Measurements from ENCODE around the gene GPBP1L1. TPM values are rescaled to one million over a fixed set of nuclear protein-coding genes. Genes with fewer than 3 reads are reported as not detected.

The GPBP1L1 gene
- total and polyA plus RNA-seq, 10 donors = 36.3 to 174 (median 130) TPM

DNA sequence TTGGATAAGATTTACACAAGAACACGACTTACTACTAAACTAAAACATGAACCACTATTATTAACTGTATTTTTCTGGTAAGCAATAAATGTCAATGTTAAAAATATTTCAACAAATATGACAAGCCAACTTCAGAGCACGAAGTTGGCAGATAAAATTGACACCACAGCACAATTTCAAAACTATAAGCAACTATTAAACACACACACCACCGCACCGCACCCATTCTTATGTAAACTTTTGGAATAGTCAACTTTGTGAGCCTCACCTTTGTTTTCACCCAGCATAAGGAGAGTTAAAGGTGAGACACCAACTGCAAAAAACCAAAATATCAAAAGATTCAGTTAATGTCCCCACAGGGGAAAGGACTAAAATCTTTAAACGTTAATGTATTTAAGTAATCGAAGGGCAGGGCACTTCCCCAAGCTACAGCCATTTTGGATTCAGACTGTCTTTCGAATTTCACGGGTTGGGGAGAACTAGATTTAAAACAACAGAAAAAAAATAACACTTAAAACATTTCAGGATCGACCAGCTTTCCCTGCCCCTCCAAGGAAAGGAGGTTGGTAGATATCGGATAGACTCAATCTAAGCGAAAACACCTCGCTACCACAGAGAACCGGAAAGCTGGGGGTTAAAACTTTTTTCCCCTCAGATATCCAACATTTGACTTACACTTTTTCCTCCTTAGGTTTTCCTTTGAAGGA, 872 bp downstream of the GPBP1L1 start:
- peak overlapping the region; percentile 93 to 100 (median 98) for H3K27ac ChIP-seq
- no peaks in the 10 kb centered on the region for H3K9me3 ChIP-seq
- 0 to 1% (median 1%) methylated on average over 13 of the region's 13 CpGs for WGBS, 5 donors
- DNase-seq = no peak
- TF ChIP-seq POLR2AphosphoS5 (IDR thresholded peaks at IDR 0.05) = no peak
- no peak for TF ChIP-seq POLR2A (IDR thresholded peaks at IDR 0.05)
- TF ChIP-seq, protein P1, sequence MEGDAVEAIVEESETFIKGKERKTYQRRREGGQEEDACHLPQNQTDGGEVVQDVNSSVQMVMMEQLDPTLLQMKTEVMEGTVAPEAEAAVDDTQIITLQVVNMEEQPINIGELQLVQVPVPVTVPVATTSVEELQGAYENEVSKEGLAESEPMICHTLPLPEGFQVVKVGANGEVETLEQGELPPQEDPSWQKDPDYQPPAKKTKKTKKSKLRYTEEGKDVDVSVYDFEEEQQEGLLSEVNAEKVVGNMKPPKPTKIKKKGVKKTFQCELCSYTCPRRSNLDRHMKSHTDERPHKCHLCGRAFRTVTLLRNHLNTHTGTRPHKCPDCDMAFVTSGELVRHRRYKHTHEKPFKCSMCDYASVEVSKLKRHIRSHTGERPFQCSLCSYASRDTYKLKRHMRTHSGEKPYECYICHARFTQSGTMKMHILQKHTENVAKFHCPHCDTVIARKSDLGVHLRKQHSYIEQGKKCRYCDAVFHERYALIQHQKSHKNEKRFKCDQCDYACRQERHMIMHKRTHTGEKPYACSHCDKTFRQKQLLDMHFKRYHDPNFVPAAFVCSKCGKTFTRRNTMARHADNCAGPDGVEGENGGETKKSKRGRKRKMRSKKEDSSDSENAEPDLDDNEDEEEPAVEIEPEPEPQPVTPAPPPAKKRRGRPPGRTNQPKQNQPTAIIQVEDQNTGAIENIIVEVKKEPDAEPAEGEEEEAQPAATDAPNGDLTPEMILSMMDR (IDR thresholded peaks at IDR 0.05 in 8 of 11, conservative IDR thresholded peaks at IDR 0.05 in 3 of 11) = no peak
- H3K27me3 ChIP-seq (replicated peaks in 1 of 7) = no peaks in the 10 kb centered on the region
- intact Hi-C loops (cut with DNase I; ENCODE audit: low total_unique reads) = no loop called here
- peaks cover 0 to 5% (median 0%) of the 10 kb centered on the region in 6 donors for H3K36me3 ChIP-seq
- H3K4me1 ChIP-seq = peaks cover 52 to 82% (median 72%) of the 10 kb centered on the region in 6 donors
- H3K4me3 ChIP-seq = peak overlapping the region; percentile 79 to 97 (median 94)

DNA sequence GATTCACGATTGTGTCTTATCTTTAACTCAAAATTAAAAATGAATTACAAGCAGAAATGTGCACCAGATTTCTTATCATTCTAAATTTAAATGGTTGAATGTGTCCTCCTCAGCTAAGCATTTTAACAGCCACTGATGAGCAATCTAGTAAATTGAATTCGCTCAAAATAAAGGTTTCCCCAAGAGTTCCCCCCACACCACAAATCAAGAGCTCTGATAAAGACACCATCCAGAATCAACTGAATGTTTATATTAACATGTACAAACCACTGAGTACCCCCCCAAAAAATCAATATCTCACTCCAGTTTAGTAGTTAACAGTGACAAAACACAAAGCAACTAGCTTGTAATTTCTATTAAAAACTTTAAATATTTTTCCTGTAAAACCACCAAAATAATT, 1.9 kb downstream of the GPBP1L1 start:
- no peaks in the 10 kb centered on the region for H3K9me3 ChIP-seq
- H3K27me3 ChIP-seq (replicated peaks in 1 of 7) = no peaks in the 10 kb centered on the region
- no peaks in the 10 kb centered on the region for H3K36me3 ChIP-seq
- DNase-seq = no peak
- peak overlapping the region in 5 of 8 donors; percentile 79 to 96 (median 93) for H3K4me3 ChIP-seq
- H3K4me1 ChIP-seq = peaks cover 52 to 82% (median 73%) of the 10 kb centered on the region in 6 donors
- intact Hi-C loops (cut with DNase I; ENCODE audit: low total_unique reads) = no loop called here
- H3K27ac ChIP-seq = no peak overlapping the region
- TF ChIP-seq POLR2AphosphoS5 (IDR thresholded peaks at IDR 0.05) = no peak
- TF ChIP-seq, protein P1 (IDR thresholded peaks at IDR 0.05 in 8 of 11, conservative IDR thresholded peaks at IDR 0.05 in 3 of 11) = no peak
- no peak for TF ChIP-seq POLR2A (IDR thresholded peaks at IDR 0.05)
- WGBS, 5 donors = 35 to 70% (median 55%) methylated on average over 2 of the region's 2 CpGs

DNA sequence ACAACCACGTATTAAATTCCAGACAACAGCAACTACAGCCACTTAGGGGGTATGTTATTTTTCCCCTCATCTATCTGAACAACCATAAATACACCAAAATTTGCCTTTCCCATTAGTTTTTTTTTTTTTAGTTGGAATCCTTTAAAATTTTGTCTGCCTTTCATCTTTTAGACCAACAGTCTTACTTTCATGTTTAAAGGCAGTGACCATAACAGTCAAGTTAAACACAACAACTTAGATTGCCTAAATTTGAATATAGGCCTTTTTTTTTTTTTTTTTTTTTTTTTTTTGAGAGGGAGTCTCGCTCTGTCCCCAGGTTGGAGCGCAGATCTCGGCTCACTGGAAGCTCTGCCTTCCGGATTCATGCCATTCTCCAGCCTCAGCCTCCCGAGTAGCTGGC, 3.4 kb downstream of the GPBP1L1 start:
- Histone ChIP-seq H3K4me1 (peaks cover 60 to 84% (median 76%) of the 10 kb centered on the region in 6 donors), H3K9me3 (no peaks in the 10 kb centered on the region), H3K27ac (no peak overlapping the region), H3K27me3 (replicated peaks in 1 of 7) (no peaks in the 10 kb centered on the region), H3K4me3 (no peak overlapping the region), H3K36me3 (no peaks in the 10 kb centered on the region)
- no peak for DNase-seq
- intact Hi-C loops (cut with DNase I; ENCODE audit: low total_unique reads) = no loop called here
- WGBS, 5 donors = 83 to 95% (median 88%) methylated on average over 6 of the region's 6 CpGs
- TF ChIP-seq, protein P1 (IDR thresholded peaks at IDR 0.05 in 8 of 11, conservative IDR thresholded peaks at IDR 0.05 in 3 of 11) = no peak
- TF ChIP-seq POLR2A (IDR thresholded peaks at IDR 0.05) = no peak
- TF ChIP-seq POLR2AphosphoS5 (IDR thresholded peaks at IDR 0.05) = no peak

DNA sequence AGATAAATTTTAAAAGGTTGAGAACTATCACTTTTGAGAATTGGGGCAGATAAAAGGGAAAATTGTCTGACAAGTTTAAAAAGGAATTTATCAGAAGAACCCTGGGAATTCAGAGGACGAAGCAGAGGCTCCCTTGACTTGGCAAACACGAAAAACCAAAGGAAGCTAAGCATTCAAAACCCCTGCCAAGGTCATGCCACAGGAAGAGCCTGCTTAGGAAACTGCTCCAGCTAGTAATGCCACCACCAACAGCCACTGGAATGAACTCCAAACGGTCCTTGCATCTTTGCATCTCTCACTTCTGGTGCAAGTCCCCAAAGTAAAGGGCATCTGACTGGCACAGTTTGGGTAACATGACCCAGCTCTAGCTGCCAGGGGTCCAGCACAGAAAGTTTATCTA, 7.2 kb downstream of the GPBP1L1 start:
- Histone ChIP-seq H3K27ac (peak overlapping the region in 7 of 8 donors; percentile 3 to 51 (median 43)), H3K4me3 (peak overlapping the region in 1 of 8 donors; percentile 15), H3K36me3 (peaks cover 0 to 12% (median 0%) of the 10 kb centered on the region in 6 donors), H3K4me1 (peaks cover 61 to 100% (median 93%) of the 10 kb centered on the region in 6 donors), H3K9me3 (no peaks in the 10 kb centered on the region), H3K27me3 (replicated peaks in 1 of 7) (no peaks in the 10 kb centered on the region)
- intact Hi-C loops (cut with DNase I; ENCODE audit: low total_unique reads) = no loop called here
- WGBS, 5 donors = 4 to 18% (median 13%) methylated on average over 3 of the region's 3 CpGs
- DNase-seq = no peak
- no peak for TF ChIP-seq POLR2A (IDR thresholded peaks at IDR 0.05)
- TF ChIP-seq, protein P1 (IDR thresholded peaks at IDR 0.05 in 8 of 11, conservative IDR thresholded peaks at IDR 0.05 in 3 of 11) = no peak
- peak in 1 of 3 donors; percentile 68 for TF ChIP-seq POLR2AphosphoS5 (IDR thresholded peaks at IDR 0.05)

All from spleen (tissue), 11 donors.